OCI-LY7 (cell line): ENCODE measurements around the gene MANBA.

Experiments
- CTCF ChIP-seq: fragments of 200-600 bp; sonication (generic); conservative IDR thresholded peaks from 2 replicates; pipeline ENCODE4 v1.5.1; 2014; ENCODE audit warnings: mild to moderate bottlenecking, antibody characterized with exemption, low read length, moderate library complexity, mixed read lengths
- EZH2phosphoT487 ChIP-seq: fragments of 200-600 bp; sonication (generic); IDR thresholded peaks from 2 replicates; pipeline ENCODE4 v1.6.1; 2018; ENCODE audit warnings: low read depth, borderline replicate concordance, mild to moderate bottlenecking, mixed run types, antibody characterized with exemption, low read length, moderate library complexity, mixed read lengths

- TF ChIP-seq CTCF: no peak
- TF ChIP-seq EZH2phosphoT487: no peak
Measured at GRCh38 chr4:102722740-102723139, 38.0 kb downstream of the MANBA start.
